VCaP (cell line): Measurements from ENCODE around the gene TBC1D13.

Source experiments
- H3K27ac ChIP-seq: fragments of 450-650 bp; 2 replicates; pipeline ENCODE4 v1.5.1; 2017
- CTCF ChIP-seq: fragments of 450-650 bp; conservative IDR thresholded peaks from 2 replicates; pipeline ENCODE4 v1.5.1; 2017; ENCODE audit warnings: mild to moderate bottlenecking, moderate library complexity

The TBC1D13 gene

GRCh38 chr9:128762671-128763449 lies 24.2 kb upstream of the TBC1D13 start:
- no peak for TF ChIP-seq CTCF
- H3K27ac ChIP-seq, result no peak overlapping the region

GRCh38 chr9:128764361-128764760 lies 22.7 kb upstream of the TBC1D13 start:
- H3K27ac ChIP-seq, result no peak overlapping the region
- TF ChIP-seq CTCF, result no peak

- no peak for TF ChIP-seq CTCF
- H3K27ac ChIP-seq, result no peak overlapping the region
Observed at GRCh38 chr9:128765499-128765898, 21.6 kb upstream of the TBC1D13 start.

GRCh38 chr9:128768606-128769005 lies 18.4 kb upstream of the TBC1D13 start:
- TF ChIP-seq CTCF, result no peak
- H3K27ac ChIP-seq, result peak overlapping the region; percentile 5; the same call in 1 of the 2 replicates

GRCh38 chr9:128770286-128771030 lies 16.6 kb upstream of the TBC1D13 start:
- H3K27ac ChIP-seq, result peak overlapping the region; percentile 96

GRCh38 chr9:128771094-128771721 lies 15.8 kb upstream of the TBC1D13 start:
- no peak for TF ChIP-seq CTCF
- H3K27ac ChIP-seq, result peak overlapping the region; percentile 96

More at GRCh38 chr9:128770286-128771030, 16.6 kb upstream of the TBC1D13 start:
- no peak for TF ChIP-seq CTCF
